PFSK-1 (cell line): ENCODE data around the gene ELL3.

ENCODE experiments used
- FOXP2 ChIP-seq: optimal IDR thresholded peaks from 2 replicates; pipeline ENCODE3; 2011; ENCODE audit warnings: borderline replicate concordance, control low read depth, inconsistent platforms; ENCODE audit not compliant: insufficient read depth; ENCODE audit errors: extremely low read length, extremely low read depth
- POLR2AphosphoS5 ChIP-seq: IDR thresholded peaks from 2 replicates; pipeline ENCODE4 v1.6.1; 2012; ENCODE audit warnings: low read depth, mild to moderate bottlenecking, control low read depth, low read length, moderate library complexity
- REST ChIP-seq, 2 experiments: IDR thresholded peaks; 2 replicates each; pipeline versions ENCODE4 v1.6.1 to v1.8.0; 2011 to 2012; ENCODE audit warnings: low read depth in 2 of 2, low read length in 2 of 2, control low read depth in 1 of 2, inconsistent platforms in 1 of 2, mild to moderate bottlenecking in 1 of 2, moderate library complexity in 1 of 2; ENCODE audit not compliant: insufficient read depth in 1 of 2
- SIN3A ChIP-seq: IDR thresholded peaks from 2 replicates; pipeline ENCODE4 v1.6.1; 2012; ENCODE audit warnings: mild to moderate bottlenecking, low read length, moderate library complexity, borderline replicate concordance; ENCODE audit not compliant: insufficient read depth
- TAF1 ChIP-seq: IDR thresholded peaks from 2 replicates; pipeline ENCODE4 v1.6.1; 2012; ENCODE audit warnings: low read length, control low read depth, borderline replicate concordance; ENCODE audit not compliant: insufficient read depth

ELL3 gene

GRCh38 chr15:43723151-43723550, 53.6 kb downstream of the ELL3 start:
- TF ChIP-seq FOXP2 = no peak
- TF ChIP-seq TAF1 = no peak
- no peak for TF ChIP-seq SIN3A
- no peak for TF ChIP-seq REST (IDR thresholded peaks at IDR 0.05; ENCODE audit: insufficient read depth in 1 of 2, low read depth in 2 of 2, low read length in 2 of 2)
- no peak for TF ChIP-seq POLR2AphosphoS5
